CD4-positive, alpha-beta T cell treated with Interleukin-15 for 4 hours (primary cell): ENCODE data around the gene GAS6.
A peak's percentile ranks its signal among the peaks of the same experiment; 100 is the strongest.
"Not testable (repeated sequence)": the region's sequence is repeated elsewhere in the genome, so short reads cannot be mapped to it uniquely, and the experiment has no call there.

Experiments
- DNase-seq: peaks from one replicate; pipeline ENCODE4 v3.0.0-alpha.2; 2020; ENCODE audit warnings: low spot score

The GAS6 gene

GRCh38 chr13:113863524-113864272, at the start of gene GAS6:
GAS6 (minus strand) TSS chr13:113864076; CDS start chr13:113863920, 156 bp downstream.
- no peak for DNase-seq

- DNase-seq = not testable (repeated sequence)
Observed at GRCh38 chr13:113913408-113913807, 49.5 kb upstream of the GAS6 start.

GRCh38 chr13:113912596-113912995, 48.7 kb upstream of the GAS6 start:
- DNase-seq = no peak

GRCh38 chr13:113907635-113908617, 44.0 kb upstream of the GAS6 start:
- no peak for DNase-seq

- no peak for DNase-seq
Observed at GRCh38 chr13:113906571-113906970, 42.7 kb upstream of the GAS6 start.

GRCh38 chr13:113905942-113906341, 42.1 kb upstream of the GAS6 start:
- DNase-seq = no peak

GRCh38 chr13:113905018-113905417, 41.1 kb upstream of the GAS6 start:
- no peak for DNase-seq

GRCh38 chr13:113904411-113904810, 40.5 kb upstream of the GAS6 start:
- DNase-seq = peak; percentile 19

- DNase-seq = no peak
Observed at GRCh38 chr13:113903912-113904311, 40.0 kb upstream of the GAS6 start.

GRCh38 chr13:113902986-113903775, 39.3 kb upstream of the GAS6 start:
- no peak for DNase-seq

GRCh38 chr13:113902481-113902880, 38.6 kb upstream of the GAS6 start:
- no peak for DNase-seq

- DNase-seq = no peak
Observed at GRCh38 chr13:113901642-113902041, 37.8 kb upstream of the GAS6 start.

GRCh38 chr13:113901231-113901630, 37.4 kb upstream of the GAS6 start:
- no peak for DNase-seq

GRCh38 chr13:113900646-113901045, 36.8 kb upstream of the GAS6 start:
- DNase-seq = no peak

GRCh38 chr13:113898391-113898790, 34.5 kb upstream of the GAS6 start:
- DNase-seq = no peak

GRCh38 chr13:113897966-113898365, 34.1 kb upstream of the GAS6 start:
- no peak for DNase-seq

GRCh38 chr13:113897161-113897560, 33.3 kb upstream of the GAS6 start:
- DNase-seq = no peak

GRCh38 chr13:113895436-113895835, 31.6 kb upstream of the GAS6 start:
- DNase-seq = no peak

GRCh38 chr13:113890774-113891480, 27.1 kb upstream of the GAS6 start:
- DNase-seq = no peak

GRCh38 chr13:113889467-113889866, 25.6 kb upstream of the GAS6 start:
- no peak for DNase-seq

GRCh38 chr13:113888701-113889330, 24.9 kb upstream of the GAS6 start:
- no peak for DNase-seq
